GM18909 (cell line): Measurements from ENCODE around the gene ATP6AP1.

Experiments
- ATAC-seq: cut with Tn5 transposase; IDR thresholded peaks from one replicate; pipeline ENCODE4 v1.9.1; 2021; ENCODE audit warnings: mild to moderate bottlenecking; ENCODE audit not compliant: unreplicated experiment, poor library complexity

Gene ATP6AP1

GRCh38 chrX:154426916-154427770 lies 1.3 kb upstream of the ATP6AP1 start:
- ATAC-seq = no peak

- ATAC-seq = no peak
These were observed 1.2 kb downstream of the ATP6AP1 start for GRCh38 chrX:154429711-154430110.

GRCh38 chrX:154430479-154430878 lies 2.0 kb downstream of the ATP6AP1 start:
- ATAC-seq = no peak

- no peak for ATAC-seq
These were observed 2.4 kb downstream of the ATP6AP1 start for GRCh38 chrX:154430916-154431315.

GRCh38 chrX:154431341-154431740 lies 2.9 kb downstream of the ATP6AP1 start:
- ATAC-seq = no peak

- ATAC-seq = no peak
These were observed 3.7 kb downstream of the ATP6AP1 start for GRCh38 chrX:154432210-154432609.

GRCh38 chrX:154433605-154434004 lies 5.1 kb downstream of the ATP6AP1 start:
- ATAC-seq = no peak

GRCh38 chrX:154434394-154435168 lies 6.1 kb downstream of the ATP6AP1 start:
- ATAC-seq = no peak

- no peak for ATAC-seq
These were observed 6.8 kb downstream of the ATP6AP1 start for GRCh38 chrX:154435171-154435733.

GRCh38 chrX:154436374-154436982 lies 8.0 kb downstream of the ATP6AP1 start:
- no peak for ATAC-seq

GRCh38 chrX:154436983-154437752 lies 8.7 kb downstream of the ATP6AP1 start, which contains the start of gene GDI1:
TSS of gene GDI1 (plus strand) at chrX:154437154. CDS start at chrX:154437255, 101 bp downstream.
- ATAC-seq = no peak

- ATAC-seq = no peak
These were observed 9.8 kb downstream of the ATP6AP1 start for GRCh38 chrX:154437971-154438893.

GRCh38 chrX:154439841-154440240 lies 11.4 kb downstream of the ATP6AP1 start:
- no peak for ATAC-seq

- no peak for ATAC-seq
These were observed 12.3 kb downstream of the ATP6AP1 start for GRCh38 chrX:154440623-154441357.

GRCh38 chrX:154441564-154441963 lies 13.1 kb downstream of the ATP6AP1 start:
- no peak for ATAC-seq

GRCh38 chrX:154441984-154442707 lies 13.7 kb downstream of the ATP6AP1 start:
- no peak for ATAC-seq

GRCh38 chrX:154443479-154443910 lies 15.0 kb downstream of the ATP6AP1 start:
- no peak for ATAC-seq
